ENCODE data around the gene TOP1.

DNA sequence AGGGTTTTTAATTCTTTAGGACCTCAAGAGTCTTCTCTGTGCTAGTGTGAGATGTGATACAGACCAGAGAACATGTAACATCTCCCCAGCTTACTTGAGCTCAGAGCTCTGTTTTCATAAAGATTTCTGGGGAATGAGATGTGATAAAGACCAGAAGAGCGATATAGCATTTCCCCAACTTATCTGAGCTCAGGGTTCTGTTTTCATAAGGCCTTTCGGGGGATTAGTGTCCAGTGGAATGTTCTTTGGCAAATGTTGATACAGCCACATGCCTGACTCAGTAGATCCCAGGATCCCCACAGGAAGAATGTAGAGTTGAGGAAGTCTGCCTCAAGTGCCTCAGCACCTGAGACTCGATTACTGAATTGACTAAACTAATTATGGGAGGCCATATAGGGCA lies 18.7 kb upstream of the TOP1 start:
- TF ChIP-seq, protein P1, sequence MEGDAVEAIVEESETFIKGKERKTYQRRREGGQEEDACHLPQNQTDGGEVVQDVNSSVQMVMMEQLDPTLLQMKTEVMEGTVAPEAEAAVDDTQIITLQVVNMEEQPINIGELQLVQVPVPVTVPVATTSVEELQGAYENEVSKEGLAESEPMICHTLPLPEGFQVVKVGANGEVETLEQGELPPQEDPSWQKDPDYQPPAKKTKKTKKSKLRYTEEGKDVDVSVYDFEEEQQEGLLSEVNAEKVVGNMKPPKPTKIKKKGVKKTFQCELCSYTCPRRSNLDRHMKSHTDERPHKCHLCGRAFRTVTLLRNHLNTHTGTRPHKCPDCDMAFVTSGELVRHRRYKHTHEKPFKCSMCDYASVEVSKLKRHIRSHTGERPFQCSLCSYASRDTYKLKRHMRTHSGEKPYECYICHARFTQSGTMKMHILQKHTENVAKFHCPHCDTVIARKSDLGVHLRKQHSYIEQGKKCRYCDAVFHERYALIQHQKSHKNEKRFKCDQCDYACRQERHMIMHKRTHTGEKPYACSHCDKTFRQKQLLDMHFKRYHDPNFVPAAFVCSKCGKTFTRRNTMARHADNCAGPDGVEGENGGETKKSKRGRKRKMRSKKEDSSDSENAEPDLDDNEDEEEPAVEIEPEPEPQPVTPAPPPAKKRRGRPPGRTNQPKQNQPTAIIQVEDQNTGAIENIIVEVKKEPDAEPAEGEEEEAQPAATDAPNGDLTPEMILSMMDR (IDR thresholded peaks at IDR 0.05 in 4 of 5, conservative IDR thresholded peaks at IDR 0.05 in 1 of 5), result no peak
- no peak for TF ChIP-seq POLR2A (IDR thresholded peaks at IDR 0.05)
